ENCODE data around the gene FBXO31.

- TF ChIP-seq CBX5 (IDR thresholded peaks at IDR 0.05; ENCODE audit: borderline replicate concordance, low read depth), result no peak
- no peak for TF ChIP-seq NELFE (IDR thresholded peaks at IDR 0.05; ENCODE audit: insufficient read depth, insufficient read length)
- TF ChIP-seq TAF1 (IDR thresholded peaks at IDR 0.05; ENCODE audit: control insufficient read depth, extremely low read depth, insufficient read depth, low read length, severe bottlenecking), result no peak
- no peak for TF ChIP-seq MXD1 (CRISPR knock-in tag; IDR thresholded peaks at IDR 0.05; ENCODE audit: borderline replicate concordance, poor library complexity, severe bottlenecking)
- TF ChIP-seq CTCF (IDR thresholded peaks at IDR 0.05 in 2 of 3, conservative IDR thresholded peaks at IDR 0.05 in 1 of 3; ENCODE audit: insufficient read depth in 2 of 3, low read depth in 1 of 3, low read length in 3 of 3), result peak; percentile 89 to 92 (median 90)
- TF ChIP-seq RFX5 (IDR thresholded peaks at IDR 0.05; ENCODE audit: low read depth, low read length), result no peak
- no peak for TF ChIP-seq JUN (IDR thresholded peaks at IDR 0.05; ENCODE audit: borderline replicate concordance, low read depth, low read length)
- TF ChIP-seq JUN (CRISPR knock-in tag; IDR thresholded peaks at IDR 0.05; ENCODE audit: borderline replicate concordance), result no peak
- no peak for TF ChIP-seq ZBTB17 (CRISPR knock-in tag; IDR thresholded peaks at IDR 0.05)
Measured at GRCh38 chr16:87278191-87279093, 105.1 kb downstream of the FBXO31 start.

All from K562 (cell line).